HG02938 (cell line): ENCODE results near the gene PDE4D.
"Not testable (repeated sequence)": the region's sequence is repeated elsewhere in the genome, so short reads cannot be mapped to it uniquely, and the experiment has no call there.

Source experiments
- ATAC-seq: cut with Tn5 transposase; IDR thresholded peaks from one replicate; pipeline ENCODE4 v1.9.1; 2021; ENCODE audit warnings: mild to moderate bottlenecking, moderate library complexity; ENCODE audit not compliant: unreplicated experiment

Gene PDE4D

DNA sequence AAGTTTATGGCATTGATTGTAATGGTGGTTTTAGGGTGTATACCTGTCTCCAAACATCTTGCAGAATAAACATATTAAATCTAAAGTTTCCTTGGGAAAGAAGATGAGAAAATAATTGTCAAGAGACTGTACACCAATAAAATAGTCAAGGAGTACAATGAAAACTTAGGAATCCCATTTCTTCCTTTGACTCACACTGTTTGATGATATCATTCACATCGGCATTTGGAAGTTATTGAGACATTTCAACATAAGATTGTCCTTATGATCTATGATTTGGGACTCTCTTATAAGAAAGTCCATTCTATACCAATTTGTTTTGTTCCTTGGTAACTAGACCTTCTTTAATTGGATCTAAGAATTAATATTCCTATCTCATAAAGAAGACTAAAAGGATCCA lies 828.0 kb downstream of the PDE4D start:
- no peak for ATAC-seq

DNA sequence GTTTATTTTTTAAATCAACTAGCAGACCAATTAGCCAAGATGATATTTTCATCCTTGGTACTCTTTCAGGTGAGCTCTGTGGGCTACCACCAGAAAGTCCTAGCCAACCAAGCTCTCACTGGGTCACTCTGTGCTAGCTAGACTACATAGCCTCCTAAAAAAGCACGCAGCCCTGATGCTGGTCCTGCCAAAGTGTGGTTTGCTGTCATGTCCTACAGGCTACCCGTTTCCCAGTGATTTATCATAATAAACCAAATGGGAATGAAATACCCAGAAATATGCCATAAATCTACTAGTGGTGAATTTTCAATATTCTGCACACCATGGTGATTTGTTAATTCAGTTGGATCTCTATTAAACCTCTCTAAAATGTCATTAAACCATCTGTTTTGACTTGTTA lies 829.2 kb downstream of the PDE4D start:
- no peak for ATAC-seq

DNA sequence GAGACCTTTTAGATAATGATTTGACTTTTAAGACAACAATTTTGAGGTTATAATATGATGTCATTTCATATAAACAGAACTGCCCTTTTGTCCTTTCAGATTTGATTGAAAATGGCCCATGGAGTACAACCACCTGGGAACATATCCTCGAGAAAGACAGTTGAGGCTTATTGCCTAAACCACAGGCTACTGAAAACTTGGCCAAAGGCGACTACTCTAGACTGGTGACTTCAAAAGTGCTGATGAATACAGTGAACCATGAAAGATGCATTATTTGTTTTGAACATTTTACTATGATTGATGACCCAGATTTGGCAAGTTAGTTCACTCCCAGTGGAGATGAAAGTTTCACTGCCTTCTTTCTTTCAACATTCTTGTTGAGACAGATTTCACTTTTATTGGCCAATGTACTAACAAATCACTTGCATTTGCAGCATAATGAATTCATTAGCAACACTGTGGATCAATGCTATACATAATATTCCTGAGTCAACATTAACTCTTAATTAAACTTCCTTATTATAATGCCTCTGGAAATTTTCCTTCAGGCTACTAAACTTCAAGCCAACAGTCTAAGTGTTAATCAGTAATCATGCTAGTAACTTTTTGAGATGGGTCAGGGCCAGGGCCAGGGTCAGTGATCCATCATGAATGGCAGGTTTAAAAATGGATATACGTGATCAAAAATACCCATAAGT lies 830.4 kb downstream of the PDE4D start:
- no peak for ATAC-seq

DNA sequence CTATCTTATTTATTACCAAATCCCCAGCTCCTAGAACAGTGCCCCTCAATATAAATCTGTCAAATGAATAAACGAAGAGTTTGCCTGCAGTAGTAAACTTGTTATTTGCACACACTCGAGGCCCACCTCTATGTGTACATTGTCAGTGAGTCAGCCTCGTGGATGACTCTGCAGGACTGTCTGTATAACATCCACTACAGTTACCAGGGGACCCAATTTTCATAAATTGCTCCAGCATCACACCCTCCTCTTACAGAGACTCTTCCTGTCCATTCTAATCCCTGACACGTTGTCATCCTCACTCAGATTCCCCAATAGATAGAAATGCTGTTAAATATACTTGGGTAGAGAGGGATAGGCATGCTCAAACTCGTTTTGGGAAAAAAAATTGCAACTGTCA lies 832.1 kb downstream of the PDE4D start:
- no peak for ATAC-seq

DNA sequence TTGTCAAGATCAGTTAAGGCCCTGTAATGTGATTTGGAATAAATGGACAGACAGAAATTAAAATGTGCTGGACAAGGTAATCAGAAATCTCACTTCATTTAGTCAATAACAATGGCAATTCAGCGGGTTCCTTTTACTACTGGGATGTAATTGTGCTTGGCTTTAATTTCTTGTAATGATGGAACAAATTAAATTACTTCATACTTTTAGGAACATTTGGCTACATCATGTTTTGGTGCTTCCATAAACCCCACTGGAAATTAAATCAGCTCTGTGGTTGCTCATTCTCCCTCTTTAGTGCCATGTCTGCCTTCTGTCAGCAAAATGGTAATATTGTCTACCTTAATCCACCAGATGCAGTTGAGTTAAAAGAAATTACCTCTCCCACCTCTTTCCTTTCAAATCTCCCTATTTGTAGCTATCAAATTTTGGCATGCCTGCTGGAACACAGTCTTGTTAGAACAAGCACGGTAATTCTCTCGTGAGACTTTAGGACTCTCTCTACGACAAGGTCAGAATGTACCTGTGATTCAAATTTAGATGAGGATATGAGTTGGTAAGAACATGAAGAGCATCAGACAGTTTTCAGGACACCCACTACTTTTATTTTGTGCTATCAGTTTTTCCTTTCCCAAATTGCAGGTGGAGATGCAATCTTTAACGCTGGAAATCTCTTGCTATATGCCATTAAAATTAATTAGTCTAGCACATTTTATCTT lies 834.4 kb downstream of the PDE4D start:
- no peak for ATAC-seq

DNA sequence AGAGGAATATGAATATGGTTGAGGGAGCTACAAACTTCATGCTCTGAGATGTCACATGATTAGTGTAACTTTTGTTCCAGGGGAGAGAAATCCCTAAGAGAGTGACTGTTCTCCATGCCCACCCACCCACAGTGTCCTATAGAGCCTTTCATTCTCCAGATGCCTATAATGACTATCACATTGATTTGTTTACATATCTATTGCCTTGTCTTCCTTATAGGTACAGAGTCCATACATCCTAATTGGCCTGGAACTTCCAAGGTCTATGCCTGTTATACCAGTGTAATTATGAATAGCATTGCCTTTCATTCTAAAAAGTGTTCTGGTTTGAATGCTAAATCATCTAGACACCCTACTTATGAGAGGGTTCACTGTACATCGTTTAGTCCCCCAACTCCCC lies 835.3 kb downstream of the PDE4D start:
- ATAC-seq = no peak

DNA sequence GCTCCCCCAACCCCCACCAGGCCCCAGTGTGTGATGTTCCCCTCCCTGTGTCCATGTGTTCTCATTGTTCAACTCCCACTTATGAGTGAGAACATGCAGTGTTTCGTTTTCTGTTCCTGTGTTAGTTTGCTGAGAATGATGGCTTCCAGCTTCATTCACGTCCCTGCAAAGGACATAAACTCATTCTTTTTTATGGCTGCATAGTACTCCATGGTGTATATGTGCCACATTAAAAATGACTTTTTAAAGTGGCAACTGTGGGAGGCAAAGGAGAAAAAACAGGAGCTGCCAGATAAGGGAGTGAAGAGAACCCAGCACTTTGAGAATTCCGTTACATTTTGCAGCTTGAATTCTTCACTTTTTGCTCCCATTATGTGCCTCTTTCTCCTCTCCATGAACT lies 836.9 kb downstream of the PDE4D start:
- not testable (repeated sequence) for ATAC-seq

DNA sequence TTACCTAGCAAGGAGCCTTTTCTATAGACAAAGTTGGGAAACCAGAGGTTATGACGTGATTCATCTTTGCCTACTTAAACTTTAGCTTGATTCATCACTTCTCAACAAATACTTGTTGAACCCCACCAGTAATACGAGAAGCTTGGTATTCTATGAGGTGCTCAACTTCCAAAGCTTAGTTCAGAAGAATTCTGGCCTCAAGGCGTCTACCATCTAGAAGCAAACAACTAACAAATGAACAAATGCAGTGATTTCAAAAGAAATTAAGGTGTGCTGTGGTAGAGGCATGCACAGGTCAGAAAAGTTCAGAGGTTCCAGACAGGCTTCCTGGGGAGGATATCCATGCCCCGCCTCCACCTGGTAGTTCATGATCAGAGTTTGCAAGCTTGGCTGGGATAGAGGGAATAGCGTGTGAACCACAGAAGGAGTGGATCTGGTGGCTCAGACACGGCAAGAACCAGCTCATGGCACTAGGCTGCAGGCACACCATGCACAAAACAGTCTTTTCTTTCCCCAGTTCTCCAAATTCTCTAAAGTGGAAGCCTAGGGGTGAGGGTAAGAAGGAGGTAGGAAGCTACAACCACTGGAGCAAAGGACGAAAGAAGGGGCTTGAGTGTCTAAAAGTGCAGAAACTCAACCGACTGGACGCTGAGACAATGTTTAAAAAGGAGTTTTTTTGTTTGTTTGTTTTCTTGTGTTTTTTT lies 837.6 kb downstream of the PDE4D start:
- ATAC-seq = no peak

DNA sequence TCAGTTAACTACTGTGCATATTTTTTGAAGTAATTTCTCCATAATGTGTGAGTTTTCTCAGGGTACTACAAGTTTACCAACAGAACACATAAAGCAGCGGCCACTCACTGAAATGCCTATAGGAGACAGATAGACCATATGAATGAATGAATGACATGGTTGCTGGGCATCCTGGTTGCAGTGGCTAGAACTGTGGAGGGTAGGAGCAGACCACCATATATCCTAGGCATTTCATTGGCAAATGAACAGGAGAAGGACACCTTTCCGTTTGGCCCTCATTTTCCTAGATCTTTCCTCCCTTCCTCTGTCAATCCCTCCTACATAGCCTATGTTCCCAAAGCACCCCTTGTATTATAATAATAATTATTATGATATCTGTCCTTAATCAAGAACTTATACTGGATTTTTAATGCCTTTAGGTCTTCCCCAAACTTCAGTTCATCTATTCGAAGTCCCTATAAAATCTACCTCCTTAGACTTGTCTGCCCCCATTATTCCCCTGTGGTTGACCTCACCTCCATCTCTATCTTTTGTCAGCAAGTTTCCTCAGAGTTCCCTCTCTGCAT lies 838.5 kb downstream of the PDE4D start:
- ATAC-seq = no peak

DNA sequence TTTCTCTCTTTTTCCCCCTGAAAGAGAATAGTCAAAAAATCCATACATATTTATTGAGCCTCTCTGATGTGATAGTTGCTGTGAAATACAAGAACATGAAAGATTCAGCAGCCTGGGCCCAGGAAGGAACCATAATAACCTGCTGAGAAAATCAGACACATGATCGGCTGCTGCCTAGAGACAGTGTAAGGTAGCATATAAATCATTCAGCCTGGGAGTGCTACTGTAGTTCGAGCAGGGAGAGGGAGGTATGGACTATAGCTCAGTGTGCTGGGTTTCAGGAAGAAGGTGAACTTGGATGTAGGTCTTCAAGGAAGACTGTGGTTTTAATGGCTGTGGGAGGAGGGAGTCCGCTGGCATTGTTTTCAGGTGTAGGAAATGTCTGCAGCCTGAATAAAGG lies 841.6 kb downstream of the PDE4D start:
- no peak for ATAC-seq

DNA sequence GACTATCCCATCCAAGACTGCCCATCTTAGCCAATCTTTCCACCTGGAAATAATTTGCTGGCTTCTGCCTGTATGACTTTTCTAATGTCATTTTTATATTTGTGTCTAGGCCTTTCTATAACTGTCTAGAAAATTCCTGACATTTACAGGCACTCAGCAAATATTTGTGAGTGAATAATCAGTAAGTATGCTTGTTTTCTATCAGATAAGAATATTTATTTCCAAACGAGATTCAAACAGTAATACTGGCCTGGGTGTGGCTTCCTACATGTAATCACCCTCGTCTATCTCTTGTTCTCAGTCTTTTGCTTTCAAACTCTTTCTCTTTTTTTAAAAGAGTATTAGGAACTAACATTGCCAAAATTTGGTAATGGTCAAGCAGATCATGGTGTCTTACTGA lies 844.4 kb downstream of the PDE4D start:
- ATAC-seq = no peak

DNA sequence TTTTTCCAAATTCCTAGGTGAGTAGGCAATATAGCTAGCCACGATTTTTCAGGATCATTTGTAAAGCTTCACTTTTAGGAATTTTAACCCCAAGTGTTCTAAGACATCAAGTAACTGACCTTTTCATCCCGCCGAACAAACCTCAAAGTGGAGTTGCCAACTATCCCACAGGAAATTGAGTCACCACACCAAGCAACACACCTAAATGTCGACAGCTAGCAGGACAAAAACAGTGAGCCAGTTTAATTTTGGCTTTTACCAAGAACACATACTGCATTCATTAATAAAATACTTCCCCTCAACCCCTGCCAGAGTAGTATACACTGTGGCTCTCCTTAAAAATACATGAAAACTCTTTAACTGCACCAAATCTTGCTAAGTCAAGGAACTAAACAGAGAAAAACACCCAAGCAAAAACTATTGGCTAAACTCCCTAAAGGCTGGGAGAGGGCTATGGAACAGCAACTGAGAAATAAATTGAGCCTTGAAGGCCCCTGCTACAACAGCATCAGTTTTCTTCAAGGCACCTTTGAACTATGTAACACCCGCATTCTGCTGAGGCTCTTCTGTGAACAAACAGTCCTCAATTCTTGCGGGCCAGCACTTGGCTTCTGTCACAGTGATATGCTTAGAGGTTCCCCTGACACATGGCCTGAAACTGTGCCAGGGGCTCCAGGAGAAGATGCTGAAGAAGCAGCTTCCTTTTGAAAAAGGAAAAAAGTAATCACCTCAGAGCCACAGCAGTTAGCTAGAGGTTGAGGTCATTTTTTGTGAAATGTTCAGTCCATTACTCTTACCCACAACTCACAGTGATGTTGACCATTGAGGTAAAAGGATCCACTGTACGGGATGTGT lies 851.1 kb downstream of the PDE4D start:
- no peak for ATAC-seq

DNA sequence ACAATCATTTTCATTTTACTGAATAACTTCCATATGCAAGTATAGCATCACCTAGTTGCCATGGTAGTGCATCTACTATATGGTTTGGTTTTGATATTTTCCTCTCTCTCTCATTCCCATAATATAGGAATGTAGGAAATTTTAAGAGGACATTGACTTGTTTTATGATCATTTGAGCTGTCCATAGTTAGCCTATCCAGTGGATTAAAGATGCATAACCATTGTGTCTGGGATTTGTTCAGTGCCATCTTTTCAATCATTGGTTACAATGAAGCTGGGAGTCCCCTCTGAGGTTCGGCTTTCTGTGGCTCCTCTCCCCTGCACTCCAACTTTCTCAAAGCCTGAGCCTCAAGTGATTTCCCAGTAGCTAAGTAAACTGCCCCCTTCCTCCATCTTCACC lies 852.2 kb downstream of the PDE4D start:
- no peak for ATAC-seq

DNA sequence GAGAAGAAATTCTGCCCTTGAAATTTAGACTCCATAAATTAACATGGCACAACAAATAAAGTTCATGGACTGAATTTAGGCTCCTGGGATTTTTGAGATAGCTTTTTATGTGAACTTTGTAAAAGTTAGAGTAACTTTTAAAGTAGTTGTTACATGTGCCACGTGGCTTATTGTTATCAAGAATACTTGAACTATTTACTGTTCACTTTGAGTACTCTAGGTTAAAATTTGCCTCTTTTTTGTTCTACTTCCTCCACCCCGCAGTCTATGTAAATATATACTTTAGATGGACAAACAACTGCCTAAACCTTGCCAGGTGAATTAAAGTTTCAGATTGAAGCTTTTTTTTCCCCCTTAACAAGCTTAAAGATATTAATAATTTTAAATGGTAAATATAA lies 852.7 kb downstream of the PDE4D start:
- ATAC-seq = no peak

DNA sequence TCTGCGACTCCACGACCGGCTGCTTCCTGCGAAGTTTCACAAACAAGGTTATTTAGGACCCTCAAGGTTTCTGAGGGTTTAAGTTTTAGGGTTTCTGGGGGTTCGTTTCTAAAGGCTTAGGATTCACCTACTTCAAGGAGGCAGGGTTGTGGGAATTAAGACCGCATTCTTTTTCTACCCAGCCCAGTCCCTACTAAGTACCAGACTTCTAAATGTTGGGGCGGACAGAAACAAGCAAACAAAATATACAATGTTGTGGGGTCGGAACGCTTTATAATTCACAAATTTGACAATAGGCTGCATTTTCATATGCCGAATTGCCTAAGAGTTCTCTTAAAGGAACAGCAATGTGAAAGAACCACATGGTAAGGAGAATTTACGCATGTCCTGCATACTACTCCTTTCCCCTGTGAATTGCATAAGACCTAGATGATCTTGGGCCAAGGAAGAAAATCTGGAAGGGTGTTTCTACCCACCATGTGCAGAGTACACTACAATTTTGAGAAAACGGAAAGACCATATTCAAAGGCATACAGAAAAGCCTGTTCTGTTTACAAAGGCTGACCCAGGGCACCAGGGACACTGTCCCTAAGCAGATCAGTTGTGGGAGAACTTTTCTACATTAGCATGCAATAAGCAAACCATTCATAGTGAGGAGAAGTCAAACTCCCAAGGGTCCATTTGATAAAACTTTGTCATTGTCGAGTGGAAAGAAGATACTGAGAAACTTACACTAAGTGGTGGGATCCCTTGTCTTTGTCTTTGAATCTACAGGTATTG lies 853.3 kb downstream of the PDE4D start:
- ATAC-seq = no peak

DNA sequence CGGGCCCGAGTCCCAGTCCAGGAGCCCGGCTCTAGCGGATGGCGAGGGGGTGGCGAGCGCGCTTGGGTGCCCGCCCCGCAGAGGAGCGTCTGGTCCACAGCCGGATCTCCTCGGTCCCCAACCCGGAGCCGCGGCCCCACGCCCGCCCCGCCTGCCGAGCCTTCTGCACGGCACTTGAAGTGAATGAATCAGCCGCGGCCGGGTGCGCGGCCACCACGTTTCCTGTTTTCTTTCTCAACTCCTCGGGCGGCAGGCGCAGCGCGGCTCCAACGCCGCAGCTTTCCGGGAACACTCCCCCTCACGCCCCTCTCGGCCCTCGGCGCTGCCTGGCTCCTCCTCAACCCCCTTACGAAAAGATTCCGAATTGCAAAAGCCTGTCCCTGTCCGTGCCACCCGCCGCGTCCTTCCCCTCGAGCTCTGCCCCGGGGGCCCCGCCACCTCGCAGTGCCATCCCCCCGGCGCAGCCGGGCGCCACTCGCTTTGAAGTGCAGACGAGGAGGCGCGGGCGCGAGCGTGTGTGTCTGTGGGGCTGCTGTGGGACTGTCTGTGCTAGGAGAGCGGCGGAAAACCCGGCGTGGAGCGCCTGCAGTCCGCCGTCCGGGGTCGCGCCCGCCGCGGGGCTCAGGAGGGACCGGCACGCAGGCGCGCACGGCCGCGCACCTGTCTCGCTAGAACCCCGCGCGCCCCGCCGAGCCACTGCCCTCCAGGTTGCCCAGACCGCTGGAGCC lies 854.1 kb downstream of the PDE4D start:
- peak; percentile 69 for ATAC-seq

DNA sequence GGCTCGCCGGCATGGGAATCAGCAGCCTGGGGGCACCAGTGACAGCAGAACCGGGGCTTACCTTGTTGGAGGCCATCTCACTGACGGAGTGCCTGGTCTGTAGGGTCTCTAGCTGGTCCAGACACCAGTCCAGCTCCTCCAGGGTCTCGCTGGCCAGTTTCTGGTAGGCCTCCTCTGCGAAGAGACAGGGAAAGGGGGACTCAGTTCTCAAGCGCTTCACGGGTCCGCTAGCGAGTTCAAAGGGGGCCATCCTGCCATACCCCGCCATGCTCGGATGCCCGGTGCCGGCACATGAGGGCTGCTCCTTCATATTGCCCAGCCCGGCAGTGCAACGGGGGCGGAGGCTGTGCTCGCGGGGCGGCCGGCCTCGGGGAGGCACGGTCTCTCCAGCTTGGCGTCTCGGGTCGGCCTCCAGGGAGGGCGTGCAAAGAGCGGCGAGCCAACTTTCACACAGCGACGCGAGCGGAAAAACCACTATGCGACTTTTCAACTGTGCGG lies 854.7 kb downstream of the PDE4D start:
- peak; percentile 1 for ATAC-seq

DNA sequence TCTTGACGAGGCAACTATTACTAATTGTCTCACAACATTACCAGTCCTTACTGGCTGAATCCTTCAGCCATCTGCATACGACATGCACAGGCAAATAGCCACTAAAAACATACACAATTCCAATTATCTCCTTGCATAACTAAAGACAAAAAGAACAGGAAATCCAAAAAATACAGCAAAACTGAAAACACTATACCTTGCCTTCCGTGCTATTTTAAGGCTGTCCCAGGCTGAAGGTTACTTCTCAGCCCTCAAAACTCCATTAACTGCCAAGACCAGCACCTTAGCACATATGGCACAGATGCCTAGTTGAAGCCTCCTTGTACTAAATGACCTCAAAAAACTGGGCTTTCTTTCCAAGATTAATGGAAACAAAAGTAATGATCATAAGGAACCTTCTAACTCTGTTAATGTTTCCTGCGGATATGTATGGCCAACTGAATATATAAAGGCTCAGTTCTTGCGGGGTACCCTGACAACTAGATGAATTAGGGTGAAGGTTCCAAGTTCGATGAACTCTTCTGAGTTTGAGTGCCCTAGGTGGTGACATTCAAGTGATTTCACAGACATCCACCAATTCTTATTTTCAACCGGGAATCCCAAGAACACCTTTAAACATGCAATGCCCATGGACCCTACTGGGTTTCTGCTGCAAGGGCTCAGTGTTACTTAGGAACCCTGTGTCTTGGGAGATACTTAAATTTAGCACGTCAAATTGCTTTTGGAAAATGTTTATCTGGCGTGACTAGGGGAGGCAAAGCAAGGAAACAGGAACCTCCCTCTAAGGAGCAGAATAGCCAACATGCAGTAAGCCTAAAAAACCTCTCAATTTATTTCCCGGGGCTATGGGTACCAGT lies 855.4 kb downstream of the PDE4D start:
- no peak for ATAC-seq
